Right renal pelvis (tissue), 4 donors: ENCODE measurements around the gene PPP1R2B. TPM values are rescaled to one million over a fixed set of nuclear protein-coding genes. Genes with fewer than 3 reads are reported as not detected.
A peak's percentile ranks its signal among the peaks of the same experiment; 100 is the strongest.
"Not testable (repeated sequence)": the region's sequence is repeated elsewhere in the genome, so short reads cannot be mapped to it uniquely, and the experiment has no call there.

Source experiments
- DNase-seq, 4 donors: peaks; one replicate each; pipeline ENCODE4 v3.0.0-alpha.2; 2013; ENCODE audit warnings: low read depth in 4 of 4, low spot score in 3 of 4, missing footprints in 1 of 4
- polyA plus RNA-seq, 4 donors: library from polyadenylated mRNA; unstranded; fragments of 120-200 nt; gene quantifications; one replicate each; pipeline ENCODE4 v1.2.1, GENCODE V29; 2013; ENCODE audit not compliant: insufficient read length in 4 of 4

Gene PPP1R2B
- polyA plus RNA-seq = under 1 TPM in 2 of 4 donors, not detected in 2; 0.16 to 0.21 TPM

DNA sequence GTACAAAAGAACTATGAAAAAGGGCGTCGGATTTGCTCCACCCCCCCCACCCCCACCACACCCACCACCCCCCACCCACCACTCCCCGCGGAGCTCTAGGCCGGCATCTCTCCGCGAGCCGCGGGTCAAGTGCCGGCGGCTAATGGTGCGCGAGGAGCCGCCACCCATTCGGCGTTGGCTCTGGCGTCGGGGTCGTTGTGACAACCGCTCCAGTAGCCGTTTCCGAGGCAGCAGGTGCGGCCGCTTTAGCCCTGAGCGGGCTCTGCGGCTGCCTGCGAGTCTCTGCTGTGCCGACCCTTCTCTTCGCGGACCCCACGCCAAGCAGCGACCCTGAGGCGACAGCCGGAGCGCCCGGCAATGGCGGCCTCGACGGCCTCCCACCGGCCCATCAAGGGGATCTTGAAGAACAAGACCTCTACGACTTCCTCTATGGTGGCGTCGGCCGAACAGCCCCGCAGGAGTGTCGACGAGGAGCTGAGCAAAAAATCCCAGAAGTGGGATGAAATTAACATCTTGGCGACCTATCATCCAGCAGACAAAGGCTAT, at the start of gene PPP1R2B:
Gene PPP1R2B, plus strand, starts transcription at position 90 of the 546 bp plus-strand sequence. Its CDS starts 268 bp downstream, at position 358.
- no peak for DNase-seq

- no peak for DNase-seq
Observed at GRCh38 chr5:156800929-156801328, 49.2 kb upstream of the PPP1R2B start.

- DNase-seq = no peak
Observed at GRCh38 chr5:156802501-156802900, 47.6 kb upstream of the PPP1R2B start.

- no peak for DNase-seq
Observed at GRCh38 chr5:156803404-156803803, 46.7 kb upstream of the PPP1R2B start.

- no peak for DNase-seq
Observed at GRCh38 chr5:156812959-156813358, 37.1 kb upstream of the PPP1R2B start.

DNA sequence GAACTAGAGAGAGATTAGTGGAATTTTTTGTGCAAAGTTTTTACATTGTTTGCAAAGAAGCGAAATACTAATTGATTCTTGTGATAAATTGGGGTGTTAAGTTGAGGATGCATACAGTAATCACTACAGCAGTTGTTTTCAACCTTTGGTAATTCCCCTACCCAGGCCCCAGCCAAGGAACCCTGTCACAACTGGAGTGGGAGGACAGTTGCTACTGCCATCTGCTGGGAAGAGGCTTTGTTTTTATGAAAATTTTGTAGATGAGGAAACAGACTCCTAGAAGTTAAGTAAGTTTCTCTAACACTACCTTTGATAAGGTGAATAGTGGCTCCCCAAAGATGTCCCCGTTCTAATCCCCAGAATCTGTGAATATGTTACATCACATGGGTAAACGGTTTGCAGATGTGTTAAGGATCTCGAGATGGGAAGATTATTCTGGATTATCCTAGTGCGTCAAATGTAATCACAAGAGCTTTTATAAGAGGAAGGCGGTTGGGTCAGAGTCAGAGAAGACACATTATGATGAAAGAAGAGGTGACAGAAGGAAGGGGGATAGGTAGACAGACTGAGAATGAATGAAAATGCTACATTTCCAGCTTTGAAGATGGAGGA, 34.0 kb upstream of the PPP1R2B start:
- peak in 2 of 4 donors; percentile 4 to 17 for DNase-seq

DNA sequence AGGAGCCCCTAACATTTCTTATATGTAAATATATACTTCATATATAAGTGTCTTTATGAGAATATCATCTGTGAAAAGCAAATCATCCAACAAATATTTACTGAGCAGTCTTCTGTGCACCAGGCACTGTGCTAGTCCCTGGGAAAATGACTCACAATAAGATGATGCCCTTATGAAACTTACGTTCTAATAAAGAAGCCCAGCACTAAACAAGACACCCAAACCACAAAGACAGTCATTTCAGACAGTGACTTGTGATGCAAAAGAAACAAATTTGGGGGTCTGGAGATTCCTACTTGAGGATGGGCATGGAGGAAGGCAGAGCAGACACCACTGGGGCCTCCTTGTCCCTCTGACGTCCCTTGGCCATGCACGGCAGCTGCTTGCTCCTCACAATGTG, 30.6 kb upstream of the PPP1R2B start:
- DNase-seq = no peak

DNA sequence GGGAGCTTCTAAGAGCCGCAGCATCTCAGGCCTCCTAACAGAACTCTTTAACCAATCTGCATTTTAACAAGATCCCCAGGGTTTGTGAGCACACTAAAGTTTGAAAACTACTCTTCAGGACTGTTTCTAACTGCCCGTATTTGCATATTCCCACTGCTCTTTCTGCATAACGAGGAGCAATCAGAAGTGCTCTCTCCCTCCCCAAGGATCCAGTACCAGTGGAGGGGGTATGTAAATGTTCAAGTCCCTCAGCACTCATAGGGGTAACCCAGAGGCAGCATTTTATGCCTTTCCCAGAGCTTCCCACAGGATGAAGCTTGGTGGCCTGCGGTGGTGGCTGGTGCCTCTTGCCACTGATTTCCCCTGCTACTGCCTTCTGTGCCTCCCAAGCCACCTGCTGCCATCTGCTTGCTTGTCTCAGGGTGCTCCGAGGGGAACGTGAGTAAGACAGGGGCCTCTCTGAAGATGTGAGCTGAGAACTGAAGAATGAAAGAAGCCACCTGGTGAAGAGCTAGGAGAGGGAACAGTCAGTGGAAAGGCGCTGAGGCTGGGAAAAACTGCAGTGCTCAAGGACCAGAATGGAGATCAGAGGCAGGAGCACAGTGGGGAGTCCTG, 30.0 kb upstream of the PPP1R2B start:
- DNase-seq = no peak

- DNase-seq = no peak
Observed at GRCh38 chr5:156824241-156824640, 25.9 kb upstream of the PPP1R2B start.

DNA sequence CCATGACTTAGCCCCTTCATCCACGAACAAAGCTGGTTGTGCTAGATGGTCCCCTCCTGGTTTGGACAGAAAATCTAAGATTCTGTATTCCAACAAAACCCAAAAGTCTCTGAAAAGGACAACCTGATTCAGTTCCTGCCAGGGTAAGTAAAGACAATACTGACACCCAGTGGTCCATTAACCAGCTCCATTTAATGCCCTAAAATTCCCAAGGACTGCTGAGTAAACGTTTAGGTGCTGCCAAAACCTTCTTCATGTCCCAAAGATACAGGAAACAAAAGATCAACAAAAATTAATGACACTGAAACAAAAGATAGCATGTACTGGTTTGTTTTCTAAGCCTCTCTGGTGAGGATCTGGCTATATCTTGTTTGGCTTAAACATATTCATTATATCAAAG, 25.3 kb upstream of the PPP1R2B start:
- peak; percentile 12 to 30 (median 24) for DNase-seq

DNA sequence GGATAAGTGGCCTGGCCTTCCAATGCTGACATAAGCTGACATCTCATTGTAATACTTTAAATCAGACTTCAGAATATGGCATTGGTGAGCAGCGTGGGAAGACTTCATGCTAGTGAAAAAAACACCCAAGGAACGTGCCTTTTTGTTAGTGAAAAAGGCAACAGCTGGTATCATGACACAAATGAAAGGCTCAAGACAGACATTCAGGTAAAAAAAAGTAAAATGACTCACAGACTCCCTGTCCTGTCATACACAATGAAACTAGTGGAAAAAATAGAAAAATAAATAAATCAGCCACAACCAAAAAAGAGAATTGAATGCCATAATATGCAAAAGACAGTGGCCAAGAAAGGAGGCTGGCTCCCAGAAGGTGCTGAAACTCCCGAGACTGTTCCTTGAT, 24.4 kb upstream of the PPP1R2B start:
- no peak for DNase-seq

GRCh38 chr5:156826150-156826549, 23.9 kb upstream of the PPP1R2B start:
- no peak for DNase-seq

DNA sequence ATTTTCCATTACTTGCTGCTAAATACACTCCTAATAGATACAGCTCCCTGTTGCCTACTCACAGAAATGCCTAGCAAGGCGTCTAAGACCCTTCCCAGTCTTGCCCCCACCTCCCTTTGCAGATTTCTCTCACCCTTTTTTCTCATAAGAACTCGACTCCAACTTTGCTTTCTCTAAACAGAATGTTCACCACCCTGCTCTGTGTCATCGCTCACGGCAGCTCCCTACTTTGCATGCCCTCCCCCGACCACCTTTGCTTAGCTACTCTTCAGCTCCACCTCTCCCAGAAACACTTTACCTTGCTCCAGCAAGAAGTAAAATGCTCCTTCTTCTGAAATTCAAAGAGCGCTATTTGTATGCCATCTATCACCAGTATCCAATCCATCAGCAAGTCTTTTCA, 15.2 kb upstream of the PPP1R2B start:
- DNase-seq = no peak

GRCh38 chr5:156835905-156836304, 14.2 kb upstream of the PPP1R2B start:
- no peak for DNase-seq

DNA sequence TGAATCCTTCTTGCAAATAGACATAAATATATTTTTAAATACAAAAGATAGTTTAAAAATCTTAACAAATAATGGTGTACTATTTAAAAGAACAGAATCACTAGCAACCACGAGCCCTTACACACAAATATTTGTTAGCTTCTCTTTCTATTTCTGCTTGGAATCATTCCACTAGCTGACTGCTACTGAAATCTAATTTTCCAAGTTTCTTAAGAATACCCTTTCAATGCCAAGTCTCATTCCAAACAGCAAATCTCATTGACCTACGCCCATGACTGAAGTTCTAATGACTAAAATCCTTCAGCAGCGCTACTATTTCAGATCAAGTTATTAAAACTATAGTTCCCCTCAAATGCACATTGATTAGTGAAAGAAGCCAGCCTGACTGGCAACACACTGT, 13.2 kb upstream of the PPP1R2B start:
- no peak for DNase-seq

GRCh38 chr5:156838961-156839360, 11.1 kb upstream of the PPP1R2B start:
- no peak for DNase-seq

DNA sequence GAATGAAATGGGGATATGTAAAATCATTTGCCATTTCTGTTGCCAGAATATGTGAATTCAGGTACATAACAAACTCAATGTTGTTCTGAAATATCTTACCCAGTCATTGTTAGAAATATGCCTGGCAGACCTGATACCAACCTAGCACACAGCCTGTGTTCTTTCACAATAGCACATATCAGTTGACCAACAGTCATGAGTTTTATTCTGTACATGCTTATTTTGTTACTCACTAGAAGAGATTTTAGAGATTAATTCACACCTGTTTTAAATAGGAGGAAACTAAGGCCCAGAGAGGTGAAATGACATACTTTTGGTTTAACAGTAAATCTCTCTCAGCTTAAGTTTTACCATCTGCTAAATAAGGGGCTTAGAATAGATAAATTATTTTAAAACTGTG, 8.4 kb upstream of the PPP1R2B start:
- no peak for DNase-seq

- no peak for DNase-seq
Observed at GRCh38 chr5:156846914-156847313, 3.2 kb upstream of the PPP1R2B start.

DNA sequence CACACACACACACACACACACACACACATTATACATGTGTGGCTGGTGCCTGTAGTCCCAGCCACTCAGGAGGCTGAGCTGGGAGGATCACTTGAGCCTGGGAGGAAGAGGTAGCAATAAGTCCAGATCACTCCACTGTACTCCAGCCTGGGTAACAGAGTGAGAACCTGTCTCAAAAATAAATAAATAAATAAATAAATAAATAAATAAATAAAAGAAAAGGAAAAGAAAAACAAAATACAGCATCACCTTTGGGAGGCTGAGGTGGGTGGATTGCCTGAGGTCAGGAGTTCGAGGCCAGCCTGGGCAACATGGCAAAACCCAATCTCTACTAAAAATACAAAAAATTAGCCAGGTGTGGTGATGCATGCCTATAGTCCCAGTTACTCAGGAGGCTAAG, 1.6 kb upstream of the PPP1R2B start:
- not testable (repeated sequence) for DNase-seq

GRCh38 chr5:156851880-156852279, 1.8 kb downstream of the PPP1R2B start:
- DNase-seq = no peak

DNA sequence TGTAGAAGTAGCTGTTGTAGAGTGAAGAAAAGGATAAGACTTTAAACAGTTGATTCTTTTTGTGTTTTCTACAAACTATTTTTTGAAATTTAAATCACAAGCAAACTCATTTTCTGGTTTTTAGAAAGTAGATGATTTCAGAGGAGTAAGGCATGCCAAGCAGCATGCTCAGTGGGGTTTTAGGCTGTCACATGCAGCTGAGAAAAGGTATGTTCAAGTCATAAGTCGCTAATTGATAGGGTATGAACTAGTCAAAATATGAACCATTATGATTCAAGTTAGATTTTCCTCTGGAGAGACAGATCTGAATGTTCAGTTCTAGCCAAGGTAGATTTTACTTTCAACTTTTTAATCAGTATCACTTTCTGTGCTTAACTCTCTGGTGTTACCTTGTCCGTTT, 3.0 kb downstream of the PPP1R2B start:
- DNase-seq = not testable (repeated sequence)

DNA sequence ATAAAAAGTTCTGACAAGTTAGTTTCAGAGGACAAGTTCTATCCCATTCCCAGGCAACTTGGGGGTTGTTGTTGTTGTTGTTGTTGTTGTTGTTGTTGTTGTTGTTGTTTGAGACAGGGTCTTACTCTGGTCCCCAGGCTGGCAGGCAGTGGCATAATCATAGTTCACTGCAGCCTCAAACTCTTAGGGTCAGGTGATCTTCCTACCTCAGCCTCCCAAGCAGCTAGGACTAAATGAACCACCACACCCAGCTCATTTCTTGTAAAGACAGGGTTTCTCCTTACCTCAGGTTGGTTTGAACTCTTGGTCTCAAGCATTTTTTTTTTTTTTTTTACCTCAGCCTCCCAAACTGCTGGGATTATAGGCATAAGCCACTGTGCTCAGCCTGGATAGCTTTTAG, 15.3 kb downstream of the PPP1R2B start:
- DNase-seq = no peak
